Measurements from ENCODE around the gene MTHFSD.

MTHFSD gene

DNA sequence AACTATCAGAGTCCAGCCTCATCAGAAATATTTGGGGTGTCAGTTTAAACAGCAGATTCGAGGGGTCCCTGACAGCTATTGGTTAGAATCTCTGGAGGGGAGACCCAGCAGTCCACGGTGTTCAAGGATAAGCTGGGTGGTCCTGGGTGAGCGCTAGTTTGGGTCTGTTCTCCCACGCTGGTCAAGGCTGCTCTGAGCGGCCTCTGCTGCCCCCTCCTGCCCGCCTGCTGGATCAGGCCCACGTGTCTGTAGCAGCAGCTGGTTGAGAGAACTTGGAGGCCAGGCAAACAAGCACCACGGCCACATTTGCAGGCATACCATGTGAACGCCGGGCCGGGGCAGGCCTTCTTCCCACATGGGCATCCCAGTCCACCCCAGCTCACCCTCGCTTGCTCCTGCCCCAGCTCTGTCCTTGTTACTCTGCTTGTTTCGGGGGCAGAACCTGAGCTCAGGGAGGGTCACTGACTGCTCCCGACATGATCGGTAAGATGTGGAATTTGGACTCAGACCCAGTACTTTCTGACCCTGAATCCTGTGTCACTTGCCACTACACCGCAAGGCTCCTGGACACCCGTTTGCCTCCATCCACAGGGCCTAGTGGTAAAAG is 37.3 kb downstream of the MTHFSD start:
- TF ChIP-seq ZFX (IDR thresholded peaks at IDR 0.05) (no peak), CTCF (conservative IDR thresholded peaks at IDR 0.05) (peak; percentile 83)
- H3K27ac ChIP-seq, result no peak overlapping the region

DNA sequence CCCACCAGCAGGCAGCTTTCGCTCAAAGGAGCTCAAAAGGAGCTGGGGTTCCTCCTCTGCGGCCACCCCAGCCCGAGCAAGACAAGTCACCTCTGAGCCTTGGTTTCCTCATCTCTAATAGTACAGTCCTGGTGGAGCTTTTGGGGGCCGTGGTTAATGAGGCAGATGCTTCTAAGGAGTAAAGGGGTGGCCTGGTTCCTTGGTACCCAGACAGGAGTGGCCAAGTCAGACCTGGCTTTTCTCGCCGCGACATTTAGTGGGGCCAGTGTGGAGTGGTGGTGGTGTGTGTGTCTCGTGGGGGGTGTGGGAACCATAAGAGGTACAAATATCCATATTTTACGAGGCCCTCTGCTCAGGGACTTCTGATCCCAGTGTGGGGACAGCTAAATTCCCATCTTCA is 38.0 kb downstream of the MTHFSD start:
- no peak for TF ChIP-seq CTCF (conservative IDR thresholded peaks at IDR 0.05)
- no peak for TF ChIP-seq ZFX (IDR thresholded peaks at IDR 0.05)

GRCh38 chr16:86516623-86517003 is 38.4 kb downstream of the MTHFSD start:
- no peak for TF ChIP-seq ZFX (IDR thresholded peaks at IDR 0.05)
- TF ChIP-seq CTCF (conservative IDR thresholded peaks at IDR 0.05), result no peak
- no peak overlapping the region for H3K27ac ChIP-seq

More for the DNA sequence above, 38.0 kb downstream of the MTHFSD start:
- H3K27ac ChIP-seq, result no peak overlapping the region

DNA sequence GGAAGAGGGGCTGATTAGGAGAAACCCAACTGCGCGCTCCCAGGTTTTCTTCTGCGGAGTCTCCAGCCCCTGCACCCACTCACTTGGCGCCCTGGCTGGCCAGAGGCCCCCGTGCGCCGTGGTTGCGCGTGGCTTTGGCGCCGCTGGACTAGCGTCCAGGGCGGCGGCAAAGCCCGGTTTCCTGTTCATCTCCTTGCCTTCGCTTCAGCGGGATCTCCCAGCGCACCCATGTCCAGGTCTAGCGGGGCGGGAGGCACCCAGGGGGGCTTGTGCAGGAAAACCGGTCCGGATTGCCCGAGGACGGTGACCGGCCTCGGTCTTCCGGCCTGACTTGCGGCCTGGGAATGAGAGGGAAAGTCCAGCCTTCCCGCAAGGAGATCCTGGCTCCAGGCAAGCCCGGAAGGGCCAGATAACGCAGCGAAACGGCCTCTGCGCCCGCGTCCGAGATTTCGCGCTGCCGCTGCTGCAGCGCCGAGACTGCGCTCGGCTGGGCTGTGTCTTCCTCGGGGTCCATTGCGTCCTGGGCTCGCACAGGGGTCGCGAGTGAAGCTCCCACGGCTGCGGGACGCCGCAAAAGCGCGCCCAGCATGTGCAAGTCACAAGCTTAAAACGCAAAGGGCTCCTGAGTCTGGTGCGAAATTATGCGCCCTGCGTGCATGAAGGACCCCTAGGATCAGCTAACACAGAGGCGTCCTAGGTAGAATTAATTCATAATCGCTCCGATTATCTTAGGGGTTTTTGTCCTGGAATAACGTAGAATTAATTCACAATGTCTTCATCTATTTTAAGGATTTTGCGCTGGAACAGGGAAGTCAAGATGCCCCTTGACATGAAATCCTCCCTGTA is 39.0 kb downstream of the MTHFSD start:
- no peak for TF ChIP-seq ZFX (IDR thresholded peaks at IDR 0.05)
- no peak overlapping the region for H3K27ac ChIP-seq

DNA sequence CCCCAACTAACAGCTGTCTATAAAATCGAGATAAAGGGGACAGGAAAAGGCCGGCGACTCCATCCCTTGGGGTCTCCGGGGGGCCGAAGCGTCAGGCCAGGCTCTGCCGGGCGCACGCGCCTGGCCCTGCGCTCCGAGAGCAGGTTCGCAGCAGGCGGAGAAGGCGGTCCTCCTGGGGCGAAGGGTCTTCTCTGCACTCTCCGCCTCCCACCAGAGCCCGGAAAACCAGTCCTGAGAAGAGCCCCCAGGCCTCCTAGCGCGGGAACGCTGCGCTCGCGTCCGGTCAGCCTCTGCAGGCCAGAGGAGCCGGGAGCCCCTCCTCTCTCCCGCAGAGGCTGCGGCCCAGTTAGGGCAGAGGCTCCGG is 39.6 kb downstream of the MTHFSD start:
- H3K27ac ChIP-seq, result no peak overlapping the region
- TF ChIP-seq CTCF (conservative IDR thresholded peaks at IDR 0.05), result no peak
- no peak for TF ChIP-seq ZFX (IDR thresholded peaks at IDR 0.05)

DNA sequence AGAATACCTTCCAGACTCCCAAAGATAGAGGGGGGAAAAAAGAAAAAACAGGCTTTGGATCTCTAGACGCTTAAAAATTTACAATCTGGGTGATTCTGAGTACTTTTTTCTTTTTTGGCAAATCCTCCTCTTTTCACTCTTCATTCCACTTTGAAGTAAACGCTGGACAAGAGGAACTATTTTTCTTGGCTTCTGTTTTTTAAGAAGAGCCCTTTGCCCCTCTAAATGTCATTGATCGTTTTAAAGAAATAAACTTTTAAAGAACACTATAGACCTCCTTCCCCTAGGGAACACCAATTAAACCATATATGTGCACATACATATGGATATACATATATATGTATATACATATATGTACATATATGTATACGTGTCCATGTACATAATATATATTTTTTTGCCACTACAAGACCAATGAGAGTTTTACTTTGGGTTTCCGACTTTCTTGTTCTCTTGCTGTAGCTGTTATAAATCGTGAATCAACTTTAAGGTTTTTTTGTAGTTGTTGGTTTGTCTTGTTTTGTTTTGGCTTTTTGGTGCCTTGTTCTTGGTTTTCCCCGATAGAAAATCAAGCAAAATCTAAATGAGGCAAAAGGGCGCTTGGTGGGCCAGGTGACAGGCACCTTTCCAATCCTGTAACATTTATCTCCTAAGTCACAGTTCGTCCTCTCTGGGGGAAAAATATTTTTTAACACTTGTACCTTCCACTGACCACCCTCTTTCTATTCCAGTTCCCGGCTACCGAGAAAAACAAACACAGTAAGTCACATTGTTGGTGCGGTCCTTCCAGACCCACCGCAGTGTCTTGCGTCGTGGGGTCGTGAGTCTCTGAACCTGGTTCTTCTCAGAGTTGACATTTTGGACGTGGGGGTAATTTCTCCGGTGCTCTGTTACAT is 40.3 kb downstream of the MTHFSD start:
- TF ChIP-seq CTCF (conservative IDR thresholded peaks at IDR 0.05) (no peak), ZFX (IDR thresholded peaks at IDR 0.05) (no peak)
- H3K27ac ChIP-seq, result no peak overlapping the region

GRCh38 chr16:86513471-86514277 is 41.4 kb downstream of the MTHFSD start:
- TF ChIP-seq ZFX (IDR thresholded peaks at IDR 0.05) (no peak), CTCF (conservative IDR thresholded peaks at IDR 0.05) (no peak)
- no peak overlapping the region for H3K27ac ChIP-seq
